Globus pallidus (tissue), 1 donor: Measurements from ENCODE around the gene WASF2.
"Not testable (repeated sequence)": the region's sequence is repeated elsewhere in the genome, so short reads cannot be mapped to it uniquely, and the experiment has no call there.

Source experiments
- DNase-seq: peaks from one replicate; pipeline ENCODE4 v3.0.0-alpha.2; 2015; ENCODE audit warnings: low spot score

The WASF2 gene

GRCh38 chr1:27397749-27398148 is 92.2 kb downstream of the WASF2 start:
- no peak for DNase-seq

- DNase-seq: no peak
Observed at GRCh38 chr1:27397110-27397509, 92.9 kb downstream of the WASF2 start.

GRCh38 chr1:27395441-27396195 is 94.3 kb downstream of the WASF2 start:
- DNase-seq: peak; percentile 54

- DNase-seq: no peak
Observed at GRCh38 chr1:27394925-27395324, 95.0 kb downstream of the WASF2 start.

- no peak for DNase-seq
Observed at GRCh38 chr1:27394282-27394658, 95.7 kb downstream of the WASF2 start.

GRCh38 chr1:27393641-27394281 is 96.2 kb downstream of the WASF2 start:
- DNase-seq: no peak

GRCh38 chr1:27392778-27393635 is 97.0 kb downstream of the WASF2 start:
- DNase-seq: no peak

GRCh38 chr1:27392096-27392777 is 97.7 kb downstream of the WASF2 start, which contains the start of gene GPR3:
Gene GPR3, plus strand, starts transcription at chr1:27392622. Its CDS starts 1,177 bp downstream, at chr1:27393799.
- peak; percentile 74 for DNase-seq

- DNase-seq: peak; percentile 44
Observed at GRCh38 chr1:27391511-27392095, 98.4 kb downstream of the WASF2 start.

- no peak for DNase-seq
Observed at GRCh38 chr1:27388337-27389005, 101.5 kb downstream of the WASF2 start.

GRCh38 chr1:27384797-27385196 is 105.2 kb downstream of the WASF2 start:
- not testable (repeated sequence) for DNase-seq

- no peak for DNase-seq
Observed at GRCh38 chr1:27383661-27384060, 106.3 kb downstream of the WASF2 start.

GRCh38 chr1:27383039-27383605 is 106.8 kb downstream of the WASF2 start, which contains the start of gene CD164L2:
Gene CD164L2, minus strand, starts transcription at chr1:27383333. Its CDS starts 94 bp downstream, at chr1:27383239.
- DNase-seq: no peak

GRCh38 chr1:27381969-27382762 is 107.8 kb downstream of the WASF2 start:
- DNase-seq: no peak

GRCh38 chr1:27380766-27381733 is 108.9 kb downstream of the WASF2 start:
- no peak for DNase-seq

- no peak for DNase-seq
Observed at GRCh38 chr1:27380224-27380623, 109.7 kb downstream of the WASF2 start.

GRCh38 chr1:27379564-27380122 is 110.3 kb downstream of the WASF2 start:
- DNase-seq: no peak
